ENCODE data around the gene DUS1L.

DNA sequence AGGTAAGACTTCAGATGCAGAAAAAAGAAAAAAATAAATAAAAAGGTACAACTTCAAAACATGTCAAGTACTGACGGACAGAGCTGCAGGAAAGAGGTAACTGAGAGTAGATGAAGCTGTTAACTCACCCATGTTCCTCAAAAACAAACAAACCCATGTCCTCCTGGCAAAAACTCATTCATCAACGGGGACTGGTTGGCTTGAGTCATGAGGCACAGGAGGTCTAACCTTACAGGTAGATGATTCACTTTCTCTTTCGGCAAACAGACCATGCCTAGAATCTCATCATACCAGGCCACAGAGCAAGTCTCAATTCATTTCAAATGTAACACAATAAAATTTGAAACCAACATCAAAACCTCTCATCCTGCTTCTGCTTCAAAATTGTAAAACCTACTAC is 44.7 kb upstream of the DUS1L start:
- TF ChIP-seq, protein P1, sequence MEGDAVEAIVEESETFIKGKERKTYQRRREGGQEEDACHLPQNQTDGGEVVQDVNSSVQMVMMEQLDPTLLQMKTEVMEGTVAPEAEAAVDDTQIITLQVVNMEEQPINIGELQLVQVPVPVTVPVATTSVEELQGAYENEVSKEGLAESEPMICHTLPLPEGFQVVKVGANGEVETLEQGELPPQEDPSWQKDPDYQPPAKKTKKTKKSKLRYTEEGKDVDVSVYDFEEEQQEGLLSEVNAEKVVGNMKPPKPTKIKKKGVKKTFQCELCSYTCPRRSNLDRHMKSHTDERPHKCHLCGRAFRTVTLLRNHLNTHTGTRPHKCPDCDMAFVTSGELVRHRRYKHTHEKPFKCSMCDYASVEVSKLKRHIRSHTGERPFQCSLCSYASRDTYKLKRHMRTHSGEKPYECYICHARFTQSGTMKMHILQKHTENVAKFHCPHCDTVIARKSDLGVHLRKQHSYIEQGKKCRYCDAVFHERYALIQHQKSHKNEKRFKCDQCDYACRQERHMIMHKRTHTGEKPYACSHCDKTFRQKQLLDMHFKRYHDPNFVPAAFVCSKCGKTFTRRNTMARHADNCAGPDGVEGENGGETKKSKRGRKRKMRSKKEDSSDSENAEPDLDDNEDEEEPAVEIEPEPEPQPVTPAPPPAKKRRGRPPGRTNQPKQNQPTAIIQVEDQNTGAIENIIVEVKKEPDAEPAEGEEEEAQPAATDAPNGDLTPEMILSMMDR (optimal IDR thresholded peaks at IDR 0.05 in 1 of 3, IDR thresholded peaks at IDR 0.05 in 1 of 3, conservative IDR thresholded peaks at IDR 0.05 in 1 of 3; ENCODE audit: extremely low read depth in 1 of 3, insufficient read depth in 2 of 3, low read length in 3 of 3): no peak
- TF ChIP-seq EZH2 (IDR thresholded peaks at IDR 0.05; ENCODE audit: low read length): no peak

Measured in keratinocyte (primary cell).